OCI-LY7 (cell line): ENCODE measurements around the gene TMEM200B. TPM values are rescaled to one million over a fixed set of nuclear protein-coding genes. Genes with fewer than 3 reads are reported as not detected.

Experiments
- BruUV-seq: library from RNA; stranded (reverse); fragments of 400-500 nt; replicated peaks from 2 replicates; lab custom pipeline; 2021; lab: Mats Ljungman, UMichigan
- CTCF ChIA-PET: fragments of 300-600 bp; sonication (Branson Sonifier 250); formaldehyde crosslinking; loops from one replicate; lab custom pipeline; 2022; ENCODE audit warnings: antibody characterized with exemption; ENCODE audit not compliant: unreplicated experiment; lab: Charles Lee
- POLR2A ChIA-PET: fragments of 300-600 bp; sonication (Branson Sonifier 250); formaldehyde crosslinking; loops from one replicate; lab custom pipeline; 2022; ENCODE audit warnings: antibody characterized with exemption; lab: Charles Lee
- DNase-seq: peaks from one replicate; pipeline ENCODE4 v3.0.0-alpha.2; 2015; ENCODE audit warnings: low spot score
- H2AFZ ChIP-seq: fragments of 200-600 bp; sonication (generic), shearing (Covaris generic); 2 replicates; pipeline ENCODE4 v1.6.1; 2014; ENCODE audit warnings: mild to moderate bottlenecking, antibody characterized with exemption, low read length, moderate library complexity
- H3K27ac ChIP-seq: fragments of 200-600 bp; sonication (generic); 2 replicates; pipeline ENCODE4 v1.5.1; 2014; ENCODE audit warnings: mixed run types, low read depth, mild to moderate bottlenecking, moderate library complexity, low read length, inconsistent platforms; ENCODE audit not compliant: poor library complexity, severe bottlenecking
- H3K36me3 ChIP-seq: fragments of 200-600 bp; sonication (generic); 2 replicates; pipeline ENCODE4 v1.6.1; 2014; ENCODE audit warnings: mild to moderate bottlenecking, antibody characterized with exemption, low read length, moderate library complexity, mixed read lengths; ENCODE audit not compliant: insufficient read depth
- H3K4me1 ChIP-seq: fragments of 200-600 bp; sonication (generic); 2 replicates; pipeline ENCODE4 v1.5.1; 2014; ENCODE audit warnings: mild to moderate bottlenecking, low read length; ENCODE audit not compliant: insufficient read depth, poor library complexity, severe bottlenecking
- H3K4me2 ChIP-seq: fragments of 200-600 bp; sonication (generic); 2 replicates; pipeline ENCODE4 v1.6.1; 2014; ENCODE audit warnings: mild to moderate bottlenecking, low read length
- H3K4me3 ChIP-seq: fragments of 200-600 bp; sonication (generic); 2 replicates; pipeline ENCODE4 v1.5.1; 2014; ENCODE audit warnings: mild to moderate bottlenecking, low read depth, low read length; ENCODE audit not compliant: poor library complexity, severe bottlenecking
- H3K79me2 ChIP-seq: fragments of 200-600 bp; sonication (generic); 2 replicates; pipeline ENCODE4 v1.6.1; 2016; ENCODE audit warnings: low read depth, mild to moderate bottlenecking, low read length, moderate library complexity, mixed read lengths; ENCODE audit not compliant: insufficient read depth
- H3K9me2 ChIP-seq: fragments of 200-600 bp; sonication (generic); 2 replicates; pipeline ENCODE4 v1.6.1; 2016; ENCODE audit warnings: mild to moderate bottlenecking, low read length, mixed read lengths; ENCODE audit not compliant: insufficient read depth
- H3K9me3 ChIP-seq: fragments of 200-600 bp; sonication (generic); 2 replicates; pipeline ENCODE4 v1.6.1; 2014; ENCODE audit warnings: mild to moderate bottlenecking, mixed run types, low read length, mixed read lengths
- H4K20me1 ChIP-seq: fragments of 200-600 bp; sonication (generic); 2 replicates; pipeline ENCODE4 v1.6.1; 2014; ENCODE audit warnings: mild to moderate bottlenecking, antibody characterized with exemption, low read length, moderate library complexity, mixed read lengths; ENCODE audit not compliant: insufficient read depth
- EZH2phosphoT487 ChIP-seq: fragments of 200-600 bp; sonication (generic); IDR thresholded peaks from 2 replicates; pipeline ENCODE4 v1.6.1; 2018; ENCODE audit warnings: low read depth, borderline replicate concordance, mild to moderate bottlenecking, mixed run types, antibody characterized with exemption, low read length, moderate library complexity, mixed read lengths
- intact Hi-C: fragments of 100-400 bp; cut with micrococcal nuclease; formaldehyde crosslinking; loops from one replicate; pipeline ENCODE4 v1.10.0; 2022; ENCODE audit not compliant: unreplicated experiment
- small RNA-seq: library from RNA; depleted of rRNA; stranded (forward); fragments of <200 nt; gene quantifications from one replicate; pipeline ENCODE3, GENCODE V24; 2014
- total RNA-seq, 2 experiments: library from RNA; depleted of rRNA in 1 of 2; stranded (reverse); fragments of >200 nt in 1 of 2; shearing (Covaris generic) in 1 of 2; gene quantifications; 2 replicates each; pipeline ENCODE4 v1.2.3, GENCODE V29; 2014 to 2022
- TF ChIP-seq, protein P1 (sequence below): fragments of 200-600 bp; sonication (generic); conservative IDR thresholded peaks from 2 replicates; pipeline ENCODE4 v1.5.1; 2014; ENCODE audit warnings: mild to moderate bottlenecking, antibody characterized with exemption, low read length, moderate library complexity, mixed read lengths

TMEM200B gene
- total RNA-seq, 2 experiments from 2014 or later: not detected

- Histone ChIP-seq H3K4me2 (no peak overlapping the region), H3K36me3 (peaks cover 24% of the 10 kb centered on the region), H4K20me1 (no peaks in the 10 kb centered on the region), H3K4me1 (no peaks in the 10 kb centered on the region), H3K27ac (no peak overlapping the region), H3K9me2 (no peaks in the 10 kb centered on the region), H3K4me3 (no peak overlapping the region), H2AFZ (no peak overlapping the region), H3K79me2 (no peaks in the 10 kb centered on the region), H3K9me3 (no peaks in the 10 kb centered on the region)
- ChIA-PET CTCF (no interaction called here), POLR2A (interaction anchor here (0.6 to 1.0 kb wide), 3 partner anchors 38 to 546 kb away, joined by 3 read pairs; no protein-coding TSS in a partner anchor)
- intact Hi-C loops: loop anchor here (10.0 kb wide), 1 partner anchor 128 kb away; no protein-coding TSS in a partner anchor
- no TSS peak for BruUV-seq
- TF ChIP-seq, protein P1, sequence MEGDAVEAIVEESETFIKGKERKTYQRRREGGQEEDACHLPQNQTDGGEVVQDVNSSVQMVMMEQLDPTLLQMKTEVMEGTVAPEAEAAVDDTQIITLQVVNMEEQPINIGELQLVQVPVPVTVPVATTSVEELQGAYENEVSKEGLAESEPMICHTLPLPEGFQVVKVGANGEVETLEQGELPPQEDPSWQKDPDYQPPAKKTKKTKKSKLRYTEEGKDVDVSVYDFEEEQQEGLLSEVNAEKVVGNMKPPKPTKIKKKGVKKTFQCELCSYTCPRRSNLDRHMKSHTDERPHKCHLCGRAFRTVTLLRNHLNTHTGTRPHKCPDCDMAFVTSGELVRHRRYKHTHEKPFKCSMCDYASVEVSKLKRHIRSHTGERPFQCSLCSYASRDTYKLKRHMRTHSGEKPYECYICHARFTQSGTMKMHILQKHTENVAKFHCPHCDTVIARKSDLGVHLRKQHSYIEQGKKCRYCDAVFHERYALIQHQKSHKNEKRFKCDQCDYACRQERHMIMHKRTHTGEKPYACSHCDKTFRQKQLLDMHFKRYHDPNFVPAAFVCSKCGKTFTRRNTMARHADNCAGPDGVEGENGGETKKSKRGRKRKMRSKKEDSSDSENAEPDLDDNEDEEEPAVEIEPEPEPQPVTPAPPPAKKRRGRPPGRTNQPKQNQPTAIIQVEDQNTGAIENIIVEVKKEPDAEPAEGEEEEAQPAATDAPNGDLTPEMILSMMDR: no peak
- TF ChIP-seq EZH2phosphoT487: no peak
- DNase-seq: no peak
Measured at GRCh38 chr1:29077155-29077554, 46.5 kb downstream of the TMEM200B start.

Small RNA genes lying within 50 kb of the gene (small RNA-seq; reads per million reads assigned to genes)
- not detected for gene RF02271

Other genes starting within 250 kb of the TMEM200B start
- 103 and 109 TPM in 2 replicates for gene EPB41, start 209.3 kb downstream of the TMEM200B start, total RNA-seq (2014; rRNA removed; shearing (Covaris generic))
- gene EPB41, start 209.3 kb downstream of the TMEM200B start, total RNA-seq (2022): 102 and 123 TPM in 2 replicates
- gene SRSF4, start 58.0 kb upstream of the TMEM200B start, total RNA-seq (2014; rRNA removed; shearing (Covaris generic)): 52.8 and 68.6 TPM in 2 replicates
- 122 and 130 TPM in 2 replicates for gene SRSF4, start 58.0 kb upstream of the TMEM200B start, total RNA-seq (2022)
- 27.2 and 33.5 TPM in 2 replicates for gene MECR, start 107.0 kb upstream of the TMEM200B start, total RNA-seq (2014; rRNA removed; shearing (Covaris generic))
- gene MECR, start 107.0 kb upstream of the TMEM200B start, total RNA-seq (2022): 30.0 and 33.3 TPM in 2 replicates
- 2.5 and 7.3 TPM in 2 replicates for gene PTPRU, start 112.6 kb upstream of the TMEM200B start, total RNA-seq (2014; rRNA removed; shearing (Covaris generic))
- 3.3 and 4.6 TPM in 2 replicates for gene PTPRU, start 112.6 kb upstream of the TMEM200B start, total RNA-seq (2022)